ENCODE results near the gene PSMD12. TPM values are rescaled to one million over a fixed set of nuclear protein-coding genes. Genes with fewer than 3 reads are reported as not detected.

PSMD12 gene
- total RNA-seq, 1 experiment from 2014 or later, result 90.5 TPM

GRCh38 chr17:67316781-67317180, 49.6 kb downstream of the PSMD12 start:
- no peak overlapping the region for H3T11ph ChIP-seq (ENCODE audit: low read length)
- peaks cover 6 to 10% of the 10 kb centered on the region in 2 experiments for H3K4me1 Mint-ChIP-seq

More at GRCh38 chr17:67316781-67317180, 49.6 kb downstream of the PSMD12 start:
- Mint-ChIP-seq H3K27ac (no peak overlapping the region), H3K36me3 (ENCODE audit: insufficient read depth in 1 of 3, low read depth in 3 of 3) (peaks cover 0 to 4% (median 0%) of the 10 kb centered on the region in 3 experiments; a peak in 1 of 7 replicates), H3K9me3 (no peaks in the 10 kb centered on the region), H3K27me3 (ENCODE audit: low read depth) (no peaks in the 10 kb centered on the region), H3K4me3 (no peak overlapping the region)
- H2AK5ac ChIP-seq (ENCODE audit: insufficient read length, low read length), result no peak overlapping the region
- H4K20me1 ChIP-seq (ENCODE audit: control insufficient read depth, insufficient read depth, insufficient read length), result no peaks in the 10 kb centered on the region
- H4K91ac ChIP-seq (ENCODE audit: insufficient read length, low read depth, low read length), result no peak overlapping the region
- H3K9me3 ChIP-seq (ENCODE audit: control insufficient read depth, low read depth, low read length), result no peaks in the 10 kb centered on the region
- no peak overlapping the region for H2BK12ac ChIP-seq (ENCODE audit: insufficient read length, low read depth, low read length)
- no peak overlapping the region for H3K27ac ChIP-seq (ENCODE audit: insufficient read length, low read depth, low read length)
- TF ChIP-seq CTCF (conservative IDR thresholded peaks at IDR 0.05), result no peak
- H3K18ac ChIP-seq (ENCODE audit: insufficient read length, low read depth, low read length), result no peak overlapping the region
- no peak for DNase-seq
- H3K14ac ChIP-seq (ENCODE audit: insufficient read depth, low read length), result no peak overlapping the region
- H2BK15ac ChIP-seq (ENCODE audit: low read depth, low read length), result no peak overlapping the region
- WGBS (ENCODE audit: extremely low coverage, insufficient read length, low lambda C conversion rate), result no CpG with 5 or more reads among the region's 5 CpGs
- H4K5ac ChIP-seq (ENCODE audit: insufficient read length, low read depth, low read length), result no peak overlapping the region
- H3K79me2 ChIP-seq (ENCODE audit: insufficient read depth, low read length), result no peaks in the 10 kb centered on the region
- peaks cover 3% of the 10 kb centered on the region; the same call in 1 of the 2 replicates for H3K4me1 ChIP-seq (ENCODE audit: insufficient read depth, low read length)
- no peaks in the 10 kb centered on the region for H3K27me3 ChIP-seq (ENCODE audit: insufficient read depth, low read length)
- H4K8ac ChIP-seq (replicated peaks; ENCODE audit: insufficient read length, low read depth, low read length), result no peak overlapping the region
- no peak overlapping the region for H2BK20ac ChIP-seq (ENCODE audit: low read depth, low read length, poor library complexity, severe bottlenecking)
- no peak overlapping the region for H3K56ac ChIP-seq (ENCODE audit: insufficient read length, low read depth, low read length)
- no peak overlapping the region for H3K4me2 ChIP-seq (ENCODE audit: insufficient read depth, insufficient read length, low read length)
- H2AFZ ChIP-seq (ENCODE audit: low read length), result no peak overlapping the region
- no peak overlapping the region for H3K9ac ChIP-seq (ENCODE audit: extremely low read depth, insufficient read length, low read length)
- no peaks in the 10 kb centered on the region for H3K23me2 ChIP-seq (ENCODE audit: insufficient read length, low read depth, low read length, poor library complexity, severe bottlenecking)
- H2BK5ac ChIP-seq (ENCODE audit: insufficient read length, low read length), result no peak overlapping the region
- H3K4ac ChIP-seq (ENCODE audit: low read depth, low read length), result no peak overlapping the region
- H3K79me1 ChIP-seq (ENCODE audit: insufficient read depth, low read depth, low read length, poor library complexity, severe bottlenecking), result no peaks in the 10 kb centered on the region
- H2BK120ac ChIP-seq (ENCODE audit: low read depth, low read length, poor library complexity, severe bottlenecking), result no peak overlapping the region
- H3K23ac ChIP-seq (ENCODE audit: insufficient read length, low read depth, low read length), result no peak overlapping the region

Data from H9 (cell line).